NB4 (cell line): ENCODE measurements around the gene ZBTB40.

Experiments
- DNase-seq: peaks from one replicate; pipeline ENCODE4 v3.0.0; 2010; ENCODE audit warnings: low read depth
- H3K4me3 ChIP-seq: one replicate; pipeline ENCODE4 v1.5.1; 2011; ENCODE audit warnings: mild to moderate bottlenecking, low read depth, low read length, moderate library complexity
- MAX ChIP-seq: IDR thresholded peaks from 2 replicates; pipeline ENCODE4 v1.6.1; 2011; ENCODE audit warnings: low read depth, low read length
- MYC ChIP-seq: IDR thresholded peaks from 2 replicates; pipeline ENCODE4 v1.6.1; 2011; ENCODE audit warnings: low read depth, low read length
- POLR2A ChIP-seq: IDR thresholded peaks from 2 replicates; pipeline ENCODE4 v1.6.1; 2011; ENCODE audit warnings: mild to moderate bottlenecking; ENCODE audit not compliant: insufficient read length; ENCODE audit errors: extremely low read depth
- TF ChIP-seq, protein P1 (sequence below): IDR thresholded peaks from one replicate; pipeline ENCODE4 v1.5.1; 2012; ENCODE audit warnings: low read depth, low read length

Gene ZBTB40

GRCh38 chr1:22454476-22455056 lies 2.9 kb downstream of the ZBTB40 start:
- TF ChIP-seq POLR2A (no peak), MYC (no peak), MAX (no peak)
- TF ChIP-seq, protein P1, sequence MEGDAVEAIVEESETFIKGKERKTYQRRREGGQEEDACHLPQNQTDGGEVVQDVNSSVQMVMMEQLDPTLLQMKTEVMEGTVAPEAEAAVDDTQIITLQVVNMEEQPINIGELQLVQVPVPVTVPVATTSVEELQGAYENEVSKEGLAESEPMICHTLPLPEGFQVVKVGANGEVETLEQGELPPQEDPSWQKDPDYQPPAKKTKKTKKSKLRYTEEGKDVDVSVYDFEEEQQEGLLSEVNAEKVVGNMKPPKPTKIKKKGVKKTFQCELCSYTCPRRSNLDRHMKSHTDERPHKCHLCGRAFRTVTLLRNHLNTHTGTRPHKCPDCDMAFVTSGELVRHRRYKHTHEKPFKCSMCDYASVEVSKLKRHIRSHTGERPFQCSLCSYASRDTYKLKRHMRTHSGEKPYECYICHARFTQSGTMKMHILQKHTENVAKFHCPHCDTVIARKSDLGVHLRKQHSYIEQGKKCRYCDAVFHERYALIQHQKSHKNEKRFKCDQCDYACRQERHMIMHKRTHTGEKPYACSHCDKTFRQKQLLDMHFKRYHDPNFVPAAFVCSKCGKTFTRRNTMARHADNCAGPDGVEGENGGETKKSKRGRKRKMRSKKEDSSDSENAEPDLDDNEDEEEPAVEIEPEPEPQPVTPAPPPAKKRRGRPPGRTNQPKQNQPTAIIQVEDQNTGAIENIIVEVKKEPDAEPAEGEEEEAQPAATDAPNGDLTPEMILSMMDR, result no peak
- H3K4me3 ChIP-seq, result no peak overlapping the region
- DNase-seq, result no peak

DNA sequence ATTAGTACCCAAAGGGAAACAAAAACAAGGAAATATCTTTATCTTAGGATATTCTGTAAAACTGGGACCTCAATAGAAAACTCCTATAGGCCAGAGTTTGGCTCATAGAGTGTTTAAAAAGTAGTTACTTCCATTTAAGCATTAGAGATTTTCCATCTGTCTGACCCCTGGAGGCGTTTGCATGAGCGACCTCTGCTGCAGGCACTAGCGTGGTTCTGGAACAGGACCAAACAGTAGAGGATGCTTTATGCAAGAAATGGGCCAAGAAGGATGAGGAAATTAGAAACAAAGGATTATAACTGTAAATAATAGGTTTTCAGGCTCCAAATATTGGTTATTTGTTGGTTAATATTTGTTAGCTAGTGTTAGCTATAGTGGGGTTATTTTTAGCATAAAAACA lies 5.7 kb downstream of the ZBTB40 start:
- DNase-seq, result no peak
- no peak overlapping the region for H3K4me3 ChIP-seq
- TF ChIP-seq POLR2A, result no peak
- no peak for TF ChIP-seq MAX
- TF ChIP-seq, protein P1, result no peak
- TF ChIP-seq MYC, result no peak

- DNase-seq, result no peak
- no peak overlapping the region for H3K4me3 ChIP-seq
- TF ChIP-seq POLR2A, result no peak
- TF ChIP-seq, protein P1, result no peak
- TF ChIP-seq MYC, result no peak
- TF ChIP-seq MAX, result no peak
Observed at GRCh38 chr1:22457836-22458235, 6.2 kb downstream of the ZBTB40 start.

DNA sequence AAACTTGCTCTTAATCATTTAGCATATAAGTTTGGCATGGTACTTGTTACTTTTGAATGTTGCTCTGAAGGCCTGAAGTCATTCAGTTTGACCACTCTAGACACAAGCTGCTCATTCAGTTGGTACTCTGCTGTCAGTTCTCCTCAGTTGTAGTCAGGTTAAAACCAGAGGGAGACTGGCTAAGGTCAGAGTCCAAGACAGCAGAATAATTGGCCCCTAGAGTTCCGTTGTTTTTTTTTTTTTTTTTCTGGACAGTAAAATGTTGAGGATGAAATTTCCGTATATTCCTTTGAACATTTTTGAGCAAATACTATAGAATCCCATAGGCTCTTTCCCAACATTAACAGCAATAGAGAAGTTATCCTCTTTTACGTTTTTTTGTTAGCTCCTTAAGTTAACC lies 9.4 kb downstream of the ZBTB40 start:
- no peak overlapping the region for H3K4me3 ChIP-seq
- no peak for TF ChIP-seq POLR2A
- TF ChIP-seq MAX, result no peak
- TF ChIP-seq, protein P1, result no peak
- no peak for TF ChIP-seq MYC
- DNase-seq, result no peak

GRCh38 chr1:22461678-22462527 lies 10.3 kb downstream of the ZBTB40 start:
- TF ChIP-seq MYC (no peak), MAX (no peak), POLR2A (no peak)
- TF ChIP-seq, protein P1, result no peak
- H3K4me3 ChIP-seq, result no peak overlapping the region
- DNase-seq, result no peak
